ENCODE results near the gene CHFR. TPM values are rescaled to one million over a fixed set of nuclear protein-coding genes. Genes with fewer than 3 reads are reported as not detected.

The CHFR gene
- total RNA-seq, 2 donors from 2014 or later, result 57.0 to 80.4 TPM

DNA sequence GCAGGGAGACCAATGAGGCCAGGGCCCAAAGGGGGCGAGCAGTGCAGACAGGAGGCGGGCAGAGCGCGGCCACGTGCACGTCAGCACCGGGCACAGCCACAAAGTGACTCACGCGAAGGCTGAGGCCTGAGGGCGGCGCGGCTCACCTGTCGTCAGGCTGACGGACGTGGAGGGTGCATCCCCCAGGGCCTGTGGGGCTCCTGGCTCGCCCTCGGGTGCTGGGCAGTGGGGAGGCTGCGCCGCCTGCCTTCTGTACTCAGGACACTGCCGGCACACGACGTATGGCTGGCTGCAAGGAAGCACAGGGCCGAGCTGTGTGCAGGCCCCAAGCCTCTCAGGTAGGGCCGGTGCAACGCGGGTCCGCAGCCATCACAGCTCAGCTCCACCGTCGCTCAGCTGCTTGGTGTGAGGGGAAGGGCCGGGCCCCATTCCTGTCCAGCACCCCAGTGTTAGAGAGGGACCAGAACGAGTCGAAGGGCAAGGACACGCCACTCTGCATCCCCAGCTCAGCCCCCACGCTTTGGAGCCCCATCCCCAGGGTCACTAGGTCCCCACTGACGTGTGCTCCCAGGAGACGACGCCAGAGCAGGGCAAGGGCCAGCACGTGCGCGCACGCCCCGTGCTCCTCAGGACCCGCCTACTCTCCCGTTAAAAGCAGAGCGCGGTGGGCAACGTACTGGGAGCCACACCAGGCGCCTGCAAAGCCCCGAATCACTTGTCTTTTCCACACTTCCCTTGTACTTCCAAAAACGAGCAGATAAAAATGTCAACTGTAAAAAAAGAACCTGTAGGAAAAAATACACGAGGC lies 33.9 kb downstream of the CHFR start:
- H3K4me1 ChIP-seq (ENCODE audit: control insufficient read depth, insufficient read depth, low read length), result no peaks in the 10 kb centered on the region
- Mint-ChIP-seq H3K4me3 (no peak overlapping the region), H3K27me3 (ENCODE audit: insufficient read depth) (no peaks in the 10 kb centered on the region), H3K27ac (no peak overlapping the region), H3K9me3 (no peaks in the 10 kb centered on the region), H3K36me3 (ENCODE audit: low read depth) (peaks cover 67% of the 10 kb centered on the region), H3K4me1 (no peaks in the 10 kb centered on the region)
- no peak for TF ChIP-seq CTCF (conservative IDR thresholded peaks at IDR 0.05)
- no peak overlapping the region for H3K27ac ChIP-seq (ENCODE audit: low read depth, low read length)
- no peaks in the 10 kb centered on the region for H3K9me3 ChIP-seq (ENCODE audit: control insufficient read depth, low read length)
- no peak overlapping the region for H3K4me3 ChIP-seq (ENCODE audit: low read length)
- 96% methylated on average over 34 to 51 of the region's 51 CpGs for WGBS, 2 experiments (ENCODE audit: insufficient coverage in 1 of 2, insufficient read length in 1 of 2)
- DNase-seq, result no peak
- H3K9ac ChIP-seq (ENCODE audit: extremely low read depth, low read length, poor library complexity, severe bottlenecking), result no peak overlapping the region
- no peaks in the 10 kb centered on the region for H3K27me3 ChIP-seq (ENCODE audit: control insufficient read depth, insufficient read depth, low read length, poor library complexity, severe bottlenecking)
- peaks cover 51% of the 10 kb centered on the region for H3K36me3 ChIP-seq (ENCODE audit: control insufficient read depth, insufficient read depth, low read length)

GRCh38 chr12:132852496-132852895 lies 34.9 kb downstream of the CHFR start:
- H3K4me1 Mint-ChIP-seq, result peaks cover 6% of the 10 kb centered on the region

DNA sequence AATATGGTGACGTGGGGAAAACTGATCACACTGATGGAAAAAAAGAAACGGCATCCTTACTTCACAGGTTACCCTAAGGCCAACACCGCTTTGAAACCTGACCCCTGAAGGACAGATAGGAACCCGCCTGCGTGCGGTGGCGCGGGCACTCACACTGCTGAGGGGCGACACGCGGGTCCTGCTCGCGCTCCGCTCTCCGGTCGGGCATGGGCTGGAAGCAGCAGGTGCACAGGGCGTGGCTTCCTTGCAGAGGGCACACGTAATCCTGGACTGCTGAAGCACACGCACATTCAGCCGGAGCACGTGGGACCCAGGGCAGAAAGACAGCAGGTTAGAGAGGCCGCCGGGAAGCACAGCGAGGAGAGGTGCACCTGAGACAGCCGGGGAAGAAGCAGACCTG lies 35.9 kb downstream of the CHFR start:
- Mint-ChIP-seq H3K27ac (no peak overlapping the region), H3K36me3 (ENCODE audit: low read depth) (peaks cover 75% of the 10 kb centered on the region), H3K4me1 (peaks cover 7% of the 10 kb centered on the region), H3K27me3 (ENCODE audit: insufficient read depth) (no peaks in the 10 kb centered on the region), H3K9me3 (no peaks in the 10 kb centered on the region), H3K4me3 (no peak overlapping the region)
- H3K9me3 ChIP-seq (ENCODE audit: control insufficient read depth, low read length), result no peaks in the 10 kb centered on the region
- no peak overlapping the region for H3K9ac ChIP-seq (ENCODE audit: extremely low read depth, low read length, poor library complexity, severe bottlenecking)
- peaks cover 60% of the 10 kb centered on the region for H3K36me3 ChIP-seq (ENCODE audit: control insufficient read depth, insufficient read depth, low read length)
- no peak overlapping the region for H3K27ac ChIP-seq (ENCODE audit: low read depth, low read length)
- no peak overlapping the region for H3K4me3 ChIP-seq (ENCODE audit: low read length)
- TF ChIP-seq CTCF (conservative IDR thresholded peaks at IDR 0.05), result no peak
- DNase-seq, result no peak
- 95% methylated on average over 15 to 25 of the region's 25 CpGs for WGBS, 2 experiments (ENCODE audit: insufficient coverage in 1 of 2, insufficient read length in 1 of 2)
- H3K4me1 ChIP-seq (ENCODE audit: control insufficient read depth, insufficient read depth, low read length), result no peaks in the 10 kb centered on the region
- no peaks in the 10 kb centered on the region for H3K27me3 ChIP-seq (ENCODE audit: control insufficient read depth, insufficient read depth, low read length, poor library complexity, severe bottlenecking)

More at GRCh38 chr12:132852496-132852895, 34.9 kb downstream of the CHFR start:
- H3K9ac ChIP-seq (ENCODE audit: extremely low read depth, low read length, poor library complexity, severe bottlenecking), result no peak overlapping the region
- Mint-ChIP-seq H3K4me3 (no peak overlapping the region), H3K36me3 (ENCODE audit: low read depth) (peaks cover 68% of the 10 kb centered on the region), H3K27ac (no peak overlapping the region), H3K27me3 (ENCODE audit: insufficient read depth) (no peaks in the 10 kb centered on the region), H3K9me3 (no peaks in the 10 kb centered on the region)
- no peak for TF ChIP-seq CTCF (conservative IDR thresholded peaks at IDR 0.05)
- no peaks in the 10 kb centered on the region for H3K27me3 ChIP-seq (ENCODE audit: control insufficient read depth, insufficient read depth, low read length, poor library complexity, severe bottlenecking)
- DNase-seq, result no peak
- H3K36me3 ChIP-seq (ENCODE audit: control insufficient read depth, insufficient read depth, low read length), result peaks cover 53% of the 10 kb centered on the region
- no peak overlapping the region for H3K27ac ChIP-seq (ENCODE audit: low read depth, low read length)
- H3K9me3 ChIP-seq (ENCODE audit: control insufficient read depth, low read length), result no peaks in the 10 kb centered on the region
- 92% methylated on average over 12 of the region's 12 CpGs for WGBS, 2 experiments (ENCODE audit: insufficient coverage in 1 of 2, insufficient read length in 1 of 2)
- H3K4me3 ChIP-seq (ENCODE audit: low read length), result no peak overlapping the region
- H3K4me1 ChIP-seq (ENCODE audit: control insufficient read depth, insufficient read depth, low read length), result no peaks in the 10 kb centered on the region
